ENCODE measurements around the gene RPS3. TPM values are rescaled to one million over a fixed set of nuclear protein-coding genes. Genes with fewer than 3 reads are reported as not detected.

Gene RPS3
- 4,220 and 4,540 TPM in 2 replicates for polyA plus RNA-seq (2012; rRNA removed)
- polyA plus RNA-seq (2012; cell fraction: cytosol; rRNA removed) = 4,994 and 6,484 TPM in 2 replicates
- polyA plus RNA-seq (2012; cell fraction: nucleus; rRNA removed) = 1,010 and 1,542 TPM in 2 replicates

- peaks cover 52% of the 10 kb centered on the region for H3K79me2 ChIP-seq (ENCODE audit: insufficient read depth)
- peak within 1 kb of the TSS; percentile 83; the same call in 1 of the 2 replicates for H2AFZ ChIP-seq (ENCODE audit: low read depth)
- peak within 1 kb of the TSS; percentile 90 to 93 for H3K4me3 ChIP-seq (ENCODE audit: low read depth in 2 of 2, low read length in 1 of 2)
- POLR2A ChIA-PET = interaction anchor here (1.1 to 2.0 kb wide), 3 partner anchors 28 to 155 kb away, joined by 3 to 7 read pairs (median 5); no protein-coding TSS in a partner anchor
- peak within 1 kb of the TSS; percentile 92 for H3K9ac ChIP-seq
- H3F3A ChIP-seq (replicated peaks; ENCODE audit: insufficient read depth) = peaks cover 21% of the 10 kb centered on the region
- H3K27me3 ChIP-seq (ENCODE audit: insufficient read depth) = no peaks in the 10 kb centered on the region
- H3K4me1 ChIP-seq (ENCODE audit: control insufficient read depth in 1 of 2, insufficient read depth in 2 of 2, low read depth in 1 of 2, low read length in 1 of 2) = peaks cover 22 to 31% of the 10 kb centered on the region in 2 experiments
- H3K4me2 ChIP-seq = peak within 1 kb of the TSS; percentile 75
- H3K9me2 ChIP-seq = no peaks in the 10 kb centered on the region
- H3K36me3 ChIP-seq (replicated peaks in 1 of 2; ENCODE audit: control insufficient read depth in 1 of 2, insufficient read depth in 2 of 2, low read length in 1 of 2) = peaks cover 35 to 36% of the 10 kb centered on the region in 2 experiments
- H3K27ac ChIP-seq (ENCODE audit: low read depth in 2 of 2, low read length in 1 of 2) = peak within 1 kb of the TSS; percentile 91 to 93
- peak; percentile 90 for DNase-seq
- peaks cover 48% of the 10 kb centered on the region for H4K20me1 ChIP-seq (ENCODE audit: insufficient read depth)
- under 1% methylated on average over 54 of the region's 55 CpGs for WGBS (ENCODE audit: low lambda C conversion rate)
- no peaks in the 10 kb centered on the region for H3K9me3 ChIP-seq
- CTCF ChIA-PET = interaction anchor here (0.8 to 5.6 kb wide), 8 partner anchors 8 to 132 kb away, joined by 3 to 35 read pairs (median 5); partner anchors contain the start of gene GDPD5
- TF ChIP-seq CHD2 (IDR thresholded peaks at IDR 0.05; ENCODE audit: low read length, partially characterized antibody) = peak; percentile 76
- TF ChIP-seq RFX5 (IDR thresholded peaks at IDR 0.05; ENCODE audit: low read length) = no peak
- TF ChIP-seq, protein P1, sequence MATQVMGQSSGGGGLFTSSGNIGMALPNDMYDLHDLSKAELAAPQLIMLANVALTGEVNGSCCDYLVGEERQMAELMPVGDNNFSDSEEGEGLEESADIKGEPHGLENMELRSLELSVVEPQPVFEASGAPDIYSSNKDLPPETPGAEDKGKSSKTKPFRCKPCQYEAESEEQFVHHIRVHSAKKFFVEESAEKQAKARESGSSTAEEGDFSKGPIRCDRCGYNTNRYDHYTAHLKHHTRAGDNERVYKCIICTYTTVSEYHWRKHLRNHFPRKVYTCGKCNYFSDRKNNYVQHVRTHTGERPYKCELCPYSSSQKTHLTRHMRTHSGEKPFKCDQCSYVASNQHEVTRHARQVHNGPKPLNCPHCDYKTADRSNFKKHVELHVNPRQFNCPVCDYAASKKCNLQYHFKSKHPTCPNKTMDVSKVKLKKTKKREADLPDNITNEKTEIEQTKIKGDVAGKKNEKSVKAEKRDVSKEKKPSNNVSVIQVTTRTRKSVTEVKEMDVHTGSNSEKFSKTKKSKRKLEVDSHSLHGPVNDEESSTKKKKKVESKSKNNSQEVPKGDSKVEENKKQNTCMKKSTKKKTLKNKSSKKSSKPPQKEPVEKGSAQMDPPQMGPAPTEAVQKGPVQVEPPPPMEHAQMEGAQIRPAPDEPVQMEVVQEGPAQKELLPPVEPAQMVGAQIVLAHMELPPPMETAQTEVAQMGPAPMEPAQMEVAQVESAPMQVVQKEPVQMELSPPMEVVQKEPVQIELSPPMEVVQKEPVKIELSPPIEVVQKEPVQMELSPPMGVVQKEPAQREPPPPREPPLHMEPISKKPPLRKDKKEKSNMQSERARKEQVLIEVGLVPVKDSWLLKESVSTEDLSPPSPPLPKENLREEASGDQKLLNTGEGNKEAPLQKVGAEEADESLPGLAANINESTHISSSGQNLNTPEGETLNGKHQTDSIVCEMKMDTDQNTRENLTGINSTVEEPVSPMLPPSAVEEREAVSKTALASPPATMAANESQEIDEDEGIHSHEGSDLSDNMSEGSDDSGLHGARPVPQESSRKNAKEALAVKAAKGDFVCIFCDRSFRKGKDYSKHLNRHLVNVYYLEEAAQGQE (IDR thresholded peaks at IDR 0.05; ENCODE audit: low read depth, low read length) = peak; percentile 81
- peak; percentile 98 for TF ChIP-seq ELF1 (IDR thresholded peaks at IDR 0.05)
- no peak for TF ChIP-seq RCOR1 (IDR thresholded peaks at IDR 0.05; ENCODE audit: low read length)
- TF ChIP-seq, protein P2, sequence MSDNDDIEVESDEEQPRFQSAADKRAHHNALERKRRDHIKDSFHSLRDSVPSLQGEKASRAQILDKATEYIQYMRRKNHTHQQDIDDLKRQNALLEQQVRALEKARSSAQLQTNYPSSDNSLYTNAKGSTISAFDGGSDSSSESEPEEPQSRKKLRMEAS (IDR thresholded peaks at IDR 0.05; ENCODE audit: low read depth) = peak; percentile 96
- TF ChIP-seq USF2 (IDR thresholded peaks at IDR 0.05; ENCODE audit: borderline replicate concordance, low read depth, low read length) = no peak
- no peak; the same call in 1 of the 2 replicates for TF ChIP-seq FOXM1 (IDR thresholded peaks at IDR 0.05; ENCODE audit: low read depth)
- peak; percentile 48 for TF ChIP-seq CTCF (IDR thresholded peaks at IDR 0.05)
- TF ChIP-seq GATA2 (CRISPR knock-in tag; IDR thresholded peaks at IDR 0.05) = no peak
- no peak; the same call in 1 of the 2 replicates for TF ChIP-seq JUND (IDR thresholded peaks at IDR 0.05)
- TF ChIP-seq, protein P3, sequence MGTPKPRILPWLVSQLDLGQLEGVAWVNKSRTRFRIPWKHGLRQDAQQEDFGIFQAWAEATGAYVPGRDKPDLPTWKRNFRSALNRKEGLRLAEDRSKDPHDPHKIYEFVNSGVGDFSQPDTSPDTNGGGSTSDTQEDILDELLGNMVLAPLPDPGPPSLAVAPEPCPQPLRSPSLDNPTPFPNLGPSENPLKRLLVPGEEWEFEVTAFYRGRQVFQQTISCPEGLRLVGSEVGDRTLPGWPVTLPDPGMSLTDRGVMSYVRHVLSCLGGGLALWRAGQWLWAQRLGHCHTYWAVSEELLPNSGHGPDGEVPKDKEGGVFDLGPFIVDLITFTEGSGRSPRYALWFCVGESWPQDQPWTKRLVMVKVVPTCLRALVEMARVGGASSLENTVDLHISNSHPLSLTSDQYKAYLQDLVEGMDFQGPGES (IDR thresholded peaks at IDR 0.05; ENCODE audit: low read depth, low read length) = no peak
- peak; percentile 100 for TF ChIP-seq TAF1 (IDR thresholded peaks at IDR 0.05; ENCODE audit: borderline replicate concordance, low read depth, low read length)
- no peak; the same call in 1 of the 2 replicates for TF ChIP-seq SIN3A (IDR thresholded peaks at IDR 0.05; ENCODE audit: borderline replicate concordance, low read depth, low read length)
- no peak for TF ChIP-seq MEF2A (IDR thresholded peaks at IDR 0.05; ENCODE audit: borderline replicate concordance, low read depth)
- no peak for TF ChIP-seq USF1 (IDR thresholded peaks at IDR 0.05; ENCODE audit: borderline replicate concordance, low read depth)
- no peak for TF ChIP-seq EZH2phosphoT487 (IDR thresholded peaks at IDR 0.05; ENCODE audit: borderline replicate concordance, low read depth)
- TF ChIP-seq TCF12 (IDR thresholded peaks at IDR 0.05) = peak; percentile 32; the same call in 1 of the 2 replicates
- TF ChIP-seq EP300 (IDR thresholded peaks at IDR 0.05; ENCODE audit: borderline replicate concordance in 1 of 2, low read depth in 1 of 2, low read length in 1 of 2) = peak in 1 of 2 experiments; percentile 50; a peak in 1 of 4 replicates
- peak; percentile 100 for TF ChIP-seq POLR2AphosphoS5 (IDR thresholded peaks at IDR 0.05; ENCODE audit: low read depth, low read length)
- peak; percentile 24; the same call in 1 of the 2 replicates for TF ChIP-seq NRF1 (IDR thresholded peaks at IDR 0.05; ENCODE audit: low read depth, low read length)
- no peak for TF ChIP-seq FOXJ3 (CRISPR knock-in tag; IDR thresholded peaks at IDR 0.05)
Measured at GRCh38 chr11:75399344-75400145, at the start of gene RPS3. Gene RPS3, plus strand, starts transcription at chr11:75399518. Its CDS starts 30 bp downstream, at chr11:75399548.
